Epithelial cell of proximal tubule (primary cell): ENCODE results near the gene SETBP1. TPM values are rescaled to one million over a fixed set of nuclear protein-coding genes. Genes with fewer than 3 reads are reported as not detected.

Experiments
- DNase-seq: peaks from one replicate; pipeline ENCODE4 v3.0.0-alpha.2; 2011; ENCODE audit warnings: low read depth
- H3K4me3 ChIP-seq: 2 replicates; pipeline ENCODE4 v1.5.1; 2011; ENCODE audit warnings: low read depth, mild to moderate bottlenecking, low read length
- CTCF ChIP-seq: conservative IDR thresholded peaks from 2 replicates; pipeline ENCODE4 v1.5.1; 2012; ENCODE audit warnings: low read depth, mild to moderate bottlenecking, low read length
- total RNA-seq: library from RNA; depleted of rRNA; stranded (reverse); fragments of >200 nt; gene quantifications from 2 replicates; pipeline ENCODE4 v1.2.3, GENCODE V29; 2015

Gene SETBP1
- total RNA-seq, 1 donor from 2014 or later, result 2.4 TPM

GRCh38 chr18:45106331-45106774, 425.7 kb downstream of the SETBP1 start:
- TF ChIP-seq CTCF, result no peak
- DNase-seq, result no peak
- no peak overlapping the region for H3K4me3 ChIP-seq

- TF ChIP-seq CTCF, result no peak
- H3K4me3 ChIP-seq, result no peak overlapping the region
- no peak for DNase-seq
Observed at GRCh38 chr18:45107425-45107824, 426.7 kb downstream of the SETBP1 start.

- no peak for TF ChIP-seq CTCF
Observed at GRCh38 chr18:45108754-45109153, 428.1 kb downstream of the SETBP1 start.

GRCh38 chr18:45109271-45109670, 428.6 kb downstream of the SETBP1 start:
- no peak for DNase-seq
- no peak for TF ChIP-seq CTCF

More at GRCh38 chr18:45108754-45109153, 428.1 kb downstream of the SETBP1 start:
- H3K4me3 ChIP-seq, result no peak overlapping the region
- no peak for DNase-seq

GRCh38 chr18:45109706-45110105, 429.0 kb downstream of the SETBP1 start:
- no peak for DNase-seq
- H3K4me3 ChIP-seq, result no peak overlapping the region
- no peak for TF ChIP-seq CTCF

More at GRCh38 chr18:45109271-45109670, 428.6 kb downstream of the SETBP1 start:
- no peak overlapping the region for H3K4me3 ChIP-seq

GRCh38 chr18:45110577-45111501, 430.2 kb downstream of the SETBP1 start:
- no peak for TF ChIP-seq CTCF
- no peak overlapping the region for H3K4me3 ChIP-seq
- no peak for DNase-seq

GRCh38 chr18:45111502-45111848, 430.8 kb downstream of the SETBP1 start:
- DNase-seq, result no peak
- TF ChIP-seq CTCF, result no peak
- H3K4me3 ChIP-seq, result no peak overlapping the region
